Mesendoderm (in vitro differentiated cells): ENCODE data around the gene TMEM183A.

Experiments
- DNase-seq: peaks from one replicate; pipeline ENCODE4 v3.0.0; 2013
- H2AK5ac ChIP-seq: 2 replicates; pipeline ENCODE4 v1.6.1; 2013; ENCODE audit warnings: low read length, inconsistent platforms
- H2BK120ac ChIP-seq: 2 replicates; pipeline ENCODE4 v1.6.1; 2013; ENCODE audit warnings: low read depth, mild to moderate bottlenecking, low read length, moderate library complexity, mixed read lengths
- H2BK15ac ChIP-seq: replicated peaks from 2 replicates; pipeline ENCODE4 v1.6.1; 2013; ENCODE audit warnings: low read depth, mild to moderate bottlenecking, moderate library complexity
- H2BK5ac ChIP-seq: 2 replicates; pipeline ENCODE4 v1.6.1; 2013; ENCODE audit warnings: low read length, inconsistent platforms
- H3K18ac ChIP-seq: 2 replicates; pipeline ENCODE4 v1.6.1; 2013; ENCODE audit warnings: mild to moderate bottlenecking, low read length, mixed read lengths
- H3K23ac ChIP-seq: one replicate; pipeline ENCODE4 v1.6.1; 2013; ENCODE audit warnings: low read length
- H3K27ac ChIP-seq: 2 replicates; pipeline ENCODE4 v1.5.1; 2013; ENCODE audit warnings: low read depth, mild to moderate bottlenecking, inconsistent platforms, low read length, moderate library complexity
- H3K27me3 ChIP-seq: 2 replicates; pipeline ENCODE4 v1.6.1; 2013; ENCODE audit warnings: low read length, control low read depth, mild to moderate bottlenecking, inconsistent platforms; ENCODE audit not compliant: insufficient read depth, poor library complexity
- H3K36me3 ChIP-seq: 2 replicates; pipeline ENCODE4 v1.6.1; 2013; ENCODE audit warnings: low read length, inconsistent platforms; ENCODE audit not compliant: control insufficient read depth, insufficient read depth
- H3K4ac ChIP-seq: one replicate; pipeline ENCODE4 v1.6.1; 2013; ENCODE audit warnings: low read depth, mild to moderate bottlenecking, low read length, moderate library complexity
- H3K4me1 ChIP-seq: 2 replicates; pipeline ENCODE4 v1.6.1; 2013; ENCODE audit warnings: low read depth, low read length, inconsistent platforms; ENCODE audit not compliant: control insufficient read depth
- H3K4me2 ChIP-seq: 2 replicates; pipeline ENCODE4 v1.6.1; 2013; ENCODE audit warnings: low read length
- H3K4me3 ChIP-seq: 2 replicates; pipeline ENCODE4 v1.5.1; 2013; ENCODE audit warnings: mild to moderate bottlenecking, low read length
- H3K56ac ChIP-seq: one replicate; pipeline ENCODE4 v1.6.1; 2013; ENCODE audit warnings: low read length
- H3K79me1 ChIP-seq: 2 replicates; pipeline ENCODE4 v1.6.1; 2013; ENCODE audit warnings: low read length, inconsistent platforms
- H3K79me2 ChIP-seq: 2 replicates; pipeline ENCODE4 v1.6.1; 2013; ENCODE audit warnings: mild to moderate bottlenecking, low read length; ENCODE audit not compliant: control insufficient read depth, insufficient read depth
- H3K9ac ChIP-seq: 2 replicates; pipeline ENCODE4 v1.6.1; 2013; ENCODE audit warnings: low read length, inconsistent platforms
- H4K5ac ChIP-seq: one replicate; pipeline ENCODE4 v1.6.1; 2013; ENCODE audit warnings: low read length
- H4K8ac ChIP-seq: one replicate; pipeline ENCODE4 v1.6.1; 2013; ENCODE audit warnings: low read depth, mild to moderate bottlenecking, control low read depth, low read length, moderate library complexity
- WGBS: extraction: QIAGEN DNeasy Blood & Tissue Kit; methylation state at CpG from one replicate; pipeline ENCODE4 v1.1.7; 2013; ENCODE audit warnings: low lambda C conversion rate, missing lambda C conversion rate; ENCODE audit not compliant: insufficient coverage; ENCODE audit errors: extremely low coverage; 5-methylcytosine and 5-hydroxymethylcytosine counted together

TMEM183A gene

GRCh38 chr1:203025686-203026030, 18.5 kb downstream of the TMEM183A start:
- no peak overlapping the region for H3K4ac ChIP-seq
- H3K4me2 ChIP-seq, result no peak overlapping the region
- peaks cover 4% of the 10 kb centered on the region for H3K27me3 ChIP-seq
- H3K4me3 ChIP-seq, result no peak overlapping the region
- H2BK5ac ChIP-seq, result no peak overlapping the region
- no peaks in the 10 kb centered on the region for H3K79me2 ChIP-seq
- H4K5ac ChIP-seq, result peak overlapping the region; percentile 88
- H3K23ac ChIP-seq, result no peak overlapping the region
- H3K56ac ChIP-seq, result peak overlapping the region; percentile 59
- no peak overlapping the region for H2BK120ac ChIP-seq
- H2BK15ac ChIP-seq, result no peak overlapping the region
- peaks cover 4% of the 10 kb centered on the region for H3K4me1 ChIP-seq
- no peak overlapping the region for H3K9ac ChIP-seq
- H3K18ac ChIP-seq, result no peak overlapping the region
- H4K8ac ChIP-seq, result no peak overlapping the region
- no peak overlapping the region for H3K27ac ChIP-seq
- peaks cover 4% of the 10 kb centered on the region for H3K36me3 ChIP-seq
- H3K79me1 ChIP-seq, result no peaks in the 10 kb centered on the region
- no peak overlapping the region for H2AK5ac ChIP-seq
- no peak for DNase-seq

DNA sequence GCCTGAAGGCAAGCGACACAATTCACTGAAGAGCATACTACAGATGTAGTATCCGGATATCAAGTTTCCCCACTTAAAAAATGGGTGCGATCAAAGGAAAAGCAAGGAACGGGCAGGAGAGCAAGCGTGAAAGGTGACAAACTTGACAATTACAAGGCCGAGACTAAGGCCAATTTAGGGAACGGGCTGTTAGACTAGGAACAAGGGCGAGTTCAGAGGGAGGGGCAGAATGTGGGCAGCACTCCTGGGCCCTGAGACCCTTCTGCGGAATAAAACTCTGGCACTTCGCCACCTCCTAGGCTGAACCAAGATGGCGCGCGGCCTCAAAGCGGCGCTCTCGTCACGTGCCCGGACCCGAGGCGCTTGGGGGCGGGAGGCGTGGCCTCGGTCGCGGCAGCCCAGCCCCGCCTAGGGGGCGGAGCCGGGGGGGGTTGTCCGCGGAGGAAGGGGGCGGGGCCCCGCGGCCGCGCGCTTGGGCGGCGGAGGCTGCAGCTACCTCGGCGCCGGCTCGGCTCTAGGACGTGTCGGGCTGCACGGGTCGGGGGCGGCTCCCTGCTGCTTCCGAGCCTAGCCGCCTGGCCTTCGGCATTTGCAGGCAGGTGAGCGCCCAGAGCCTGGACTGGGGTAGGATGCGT, 19.0 kb downstream of the TMEM183A start, which contains the start of gene PPFIA4:
PPFIA4 (plus strand) TSS at position 461 of the 635 bp plus-strand sequence. CDS start 12,518 bp downstream, outside the sequence.
- no peak within 1 kb of the TSS for H2BK5ac ChIP-seq
- H3K4me1 ChIP-seq, result peaks cover 4% of the 10 kb centered on the region
- H2AK5ac ChIP-seq, result no peak within 1 kb of the TSS
- H3K4me3 ChIP-seq, result peak within 1 kb of the TSS; percentile 62
- peaks cover 4% of the 10 kb centered on the region for H3K36me3 ChIP-seq
- H3K18ac ChIP-seq, result no peak within 1 kb of the TSS
- no peaks in the 10 kb centered on the region for H3K79me1 ChIP-seq
- H4K8ac ChIP-seq, result no peak within 1 kb of the TSS
- H3K4ac ChIP-seq, result no peak within 1 kb of the TSS
- peak within 1 kb of the TSS; percentile 68 for H3K56ac ChIP-seq
- no peak within 1 kb of the TSS for H3K23ac ChIP-seq
- H2BK120ac ChIP-seq, result no peak within 1 kb of the TSS
- H3K27me3 ChIP-seq, result peaks cover 4% of the 10 kb centered on the region
- peak within 1 kb of the TSS; percentile 88 for H4K5ac ChIP-seq
- WGBS, result no CpG with 5 or more reads among the region's 52 CpGs
- H3K4me2 ChIP-seq, result peak within 1 kb of the TSS; percentile 93
- no peak within 1 kb of the TSS for H2BK15ac ChIP-seq
- peak; percentile 94 for DNase-seq
- no peaks in the 10 kb centered on the region for H3K79me2 ChIP-seq
- H3K27ac ChIP-seq, result no peak within 1 kb of the TSS
- peak within 1 kb of the TSS; percentile 64 for H3K9ac ChIP-seq

- Histone ChIP-seq H2BK120ac (no peak overlapping the region), H3K27me3 (peaks cover 4% of the 10 kb centered on the region), H3K4me3 (peak overlapping the region; percentile 62), H2BK15ac (no peak overlapping the region), H2AK5ac (no peak overlapping the region), H3K4me2 (peak overlapping the region; percentile 93), H4K5ac (no peak overlapping the region), H3K27ac (no peak overlapping the region), H3K18ac (no peak overlapping the region), H3K4me1 (peaks cover 4% of the 10 kb centered on the region), H3K9ac (peak overlapping the region; percentile 64), H4K8ac (no peak overlapping the region), H3K4ac (no peak overlapping the region), H3K79me2 (no peaks in the 10 kb centered on the region), H3K56ac (peak overlapping the region; percentile 68), H3K36me3 (peaks cover 2% of the 10 kb centered on the region), H3K23ac (no peak overlapping the region), H2BK5ac (no peak overlapping the region), H3K79me1 (no peaks in the 10 kb centered on the region)
- peak; percentile 31 for DNase-seq
- no CpG with 5 or more reads among the region's 46 CpGs for WGBS
Observed at GRCh38 chr1:203026666-203027663, 19.8 kb downstream of the TMEM183A start.

- Histone ChIP-seq H4K8ac (no peak overlapping the region), H3K36me3 (peaks cover 2% of the 10 kb centered on the region), H3K23ac (no peak overlapping the region), H3K18ac (no peak overlapping the region), H2AK5ac (no peak overlapping the region), H3K4me3 (no peak overlapping the region), H3K9ac (no peak overlapping the region), H3K79me2 (no peaks in the 10 kb centered on the region), H3K79me1 (no peaks in the 10 kb centered on the region), H4K5ac (no peak overlapping the region), H2BK5ac (no peak overlapping the region), H3K4ac (no peak overlapping the region), H2BK120ac (no peak overlapping the region), H2BK15ac (no peak overlapping the region), H3K4me1 (peaks cover 4% of the 10 kb centered on the region), H3K4me2 (no peak overlapping the region), H3K27ac (no peak overlapping the region), H3K27me3 (peaks cover 4% of the 10 kb centered on the region), H3K56ac (peak overlapping the region; percentile 15)
- no peak for DNase-seq
- no CpG with 5 or more reads among the region's 9 CpGs for WGBS
Observed at GRCh38 chr1:203028067-203028783, 21.1 kb downstream of the TMEM183A start.

DNA sequence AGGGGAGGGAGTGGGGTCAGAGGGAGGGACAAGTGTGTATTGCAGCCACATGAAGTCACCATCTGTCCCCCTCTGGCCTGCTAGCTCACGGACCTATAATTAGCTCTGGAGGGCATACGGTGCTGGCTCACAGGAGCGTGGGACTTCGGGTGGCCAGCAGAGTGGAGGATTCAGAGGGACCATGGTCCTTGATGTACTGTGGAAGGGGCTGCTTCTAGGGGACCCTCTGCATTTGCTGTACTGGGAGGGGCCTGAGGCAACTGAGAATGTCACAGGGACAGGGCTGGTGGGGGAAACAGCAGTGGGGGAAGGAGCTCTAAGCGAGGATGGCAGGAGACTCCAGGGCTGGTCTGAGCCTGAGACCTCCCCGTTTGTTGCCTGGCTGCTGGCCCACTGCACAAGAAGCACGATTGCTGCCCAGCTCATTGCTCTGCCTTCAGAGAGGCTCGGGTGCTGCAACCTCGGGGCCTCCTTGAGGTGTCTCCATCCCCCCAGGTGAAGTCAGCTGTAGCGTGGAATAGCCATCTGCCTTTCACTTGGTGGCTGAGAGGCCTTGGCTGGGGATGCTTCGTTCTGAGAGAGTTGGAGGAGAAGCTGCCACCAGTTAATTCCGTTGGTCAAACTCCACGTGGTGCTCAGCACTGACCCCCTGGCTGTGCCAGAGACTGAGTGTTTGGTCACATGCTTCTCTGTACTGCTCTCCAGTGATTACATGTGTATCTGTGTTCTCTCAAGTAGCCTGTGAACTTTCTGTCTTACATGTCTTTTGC, 21.8 kb downstream of the TMEM183A start:
- no peaks in the 10 kb centered on the region for H3K79me1 ChIP-seq
- WGBS, result no CpG with 5 or more reads among the region's 13 CpGs
- H4K8ac ChIP-seq, result no peak overlapping the region
- no peak overlapping the region for H2BK120ac ChIP-seq
- H3K23ac ChIP-seq, result no peak overlapping the region
- H3K27ac ChIP-seq, result no peak overlapping the region
- peaks cover 4% of the 10 kb centered on the region for H3K4me1 ChIP-seq
- H3K4ac ChIP-seq, result no peak overlapping the region
- H3K4me2 ChIP-seq, result no peak overlapping the region
- H3K79me2 ChIP-seq, result no peaks in the 10 kb centered on the region
- H4K5ac ChIP-seq, result no peak overlapping the region
- H2BK15ac ChIP-seq, result no peak overlapping the region
- peak; percentile 24 for DNase-seq
- no peak overlapping the region for H2AK5ac ChIP-seq
- H3K56ac ChIP-seq, result peak overlapping the region; percentile 11
- no peak overlapping the region for H3K9ac ChIP-seq
- H3K36me3 ChIP-seq, result peaks cover under 1% of the 10 kb centered on the region
- no peak overlapping the region for H2BK5ac ChIP-seq
- H3K27me3 ChIP-seq, result peaks cover 4% of the 10 kb centered on the region
- no peak overlapping the region for H3K18ac ChIP-seq
- no peak overlapping the region for H3K4me3 ChIP-seq
